Progenitor cell of endocrine pancreas (in vitro differentiated cells): ENCODE data around the gene PALLD. TPM values are rescaled to one million over a fixed set of nuclear protein-coding genes. Genes with fewer than 3 reads are reported as not detected.

Experiments used
- DNase-seq: peaks from one replicate; pipeline ENCODE4 v3.0.0; 2021; ENCODE audit warnings: low spot score; ENCODE audit not compliant: unreplicated experiment
- H3K27ac Mint-ChIP-seq: 2 replicates; pipeline ENCODE4 v1.8.0; 2021; ENCODE audit warnings: mild to moderate bottlenecking, moderate library complexity, mixed read lengths
- H3K27me3 Mint-ChIP-seq: 2 replicates; pipeline ENCODE4 v1.8.0; 2021; ENCODE audit warnings: mixed read lengths
- H3K36me3 Mint-ChIP-seq: 2 replicates; pipeline ENCODE4 v1.8.0; 2022; ENCODE audit warnings: mixed read lengths; ENCODE audit not compliant: insufficient read depth
- H3K4me1 Mint-ChIP-seq: 2 replicates; pipeline ENCODE4 v1.8.0; 2021; ENCODE audit warnings: low read depth, mixed read lengths
- H3K4me3 Mint-ChIP-seq: 2 replicates; pipeline ENCODE4 v1.8.0; 2021; ENCODE audit warnings: low read depth, mild to moderate bottlenecking, moderate library complexity, mixed read lengths
- H3K9me3 Mint-ChIP-seq: 2 replicates; pipeline ENCODE4 v1.8.0; 2021; ENCODE audit warnings: low read depth, mixed read lengths
- CTCF ChIP-seq: fragments of 200-600 bp; sonication (generic); IDR thresholded peaks from one replicate; pipeline ENCODE4 v1.5.0; 2021; ENCODE audit warnings: antibody characterized with exemption, mild to moderate bottlenecking; ENCODE audit not compliant: unreplicated experiment
- total RNA-seq: library from RNA; stranded (reverse); gene quantifications from 2 replicates; pipeline ENCODE4 v1.2.1, GENCODE V29; 2021

The PALLD gene
- total RNA-seq, 1 donor from 2014 or later, result 43.2 TPM

DNA sequence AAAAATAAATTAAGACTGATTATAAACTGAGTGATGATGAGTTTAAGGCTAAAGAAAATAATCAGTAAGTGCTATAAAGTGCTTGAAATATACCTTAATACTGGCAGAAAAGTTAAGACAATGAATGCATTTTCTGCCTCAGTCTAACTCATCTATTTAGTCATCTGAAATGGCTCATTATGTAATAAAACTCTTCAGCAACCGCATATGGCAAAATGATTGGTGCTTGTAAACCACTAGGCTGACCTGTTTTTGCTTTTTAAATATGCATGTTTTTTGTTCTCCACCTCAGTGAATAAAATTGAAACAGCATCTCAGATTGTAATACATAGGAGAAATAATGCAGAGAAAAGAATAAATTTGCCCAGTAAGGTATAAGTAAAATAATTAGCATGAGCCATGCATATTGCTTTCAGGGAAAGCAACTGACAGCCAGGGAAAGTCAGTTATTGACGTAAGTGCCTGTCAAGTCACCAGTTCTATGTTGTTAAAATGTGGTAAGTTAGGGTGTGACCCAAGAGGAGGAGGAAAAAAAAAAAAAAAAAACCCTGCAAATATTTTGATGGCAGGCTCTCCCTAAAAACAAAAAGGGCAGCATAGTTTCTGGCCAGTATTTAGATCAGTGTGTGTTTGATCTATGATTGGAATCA, 167.5 kb downstream of the PALLD start:
- TF ChIP-seq CTCF, result no peak
- Mint-ChIP-seq H3K27ac (no peak overlapping the region), H3K4me1 (peaks cover 5% of the 10 kb centered on the region), H3K27me3 (no peaks in the 10 kb centered on the region), H3K36me3 (no peaks in the 10 kb centered on the region), H3K4me3 (no peak overlapping the region), H3K9me3 (no peaks in the 10 kb centered on the region)
- DNase-seq, result no peak

GRCh38 chr4:168666531-168666930, 169.7 kb downstream of the PALLD start:
- H3K4me3 Mint-ChIP-seq, result no peak overlapping the region
- H3K4me1 Mint-ChIP-seq, result peaks cover 5% of the 10 kb centered on the region
- H3K36me3 Mint-ChIP-seq, result no peaks in the 10 kb centered on the region
- no peaks in the 10 kb centered on the region for H3K27me3 Mint-ChIP-seq
- no peak for DNase-seq
- H3K9me3 Mint-ChIP-seq, result no peaks in the 10 kb centered on the region
- no peak overlapping the region for H3K27ac Mint-ChIP-seq
- TF ChIP-seq CTCF, result no peak

DNA sequence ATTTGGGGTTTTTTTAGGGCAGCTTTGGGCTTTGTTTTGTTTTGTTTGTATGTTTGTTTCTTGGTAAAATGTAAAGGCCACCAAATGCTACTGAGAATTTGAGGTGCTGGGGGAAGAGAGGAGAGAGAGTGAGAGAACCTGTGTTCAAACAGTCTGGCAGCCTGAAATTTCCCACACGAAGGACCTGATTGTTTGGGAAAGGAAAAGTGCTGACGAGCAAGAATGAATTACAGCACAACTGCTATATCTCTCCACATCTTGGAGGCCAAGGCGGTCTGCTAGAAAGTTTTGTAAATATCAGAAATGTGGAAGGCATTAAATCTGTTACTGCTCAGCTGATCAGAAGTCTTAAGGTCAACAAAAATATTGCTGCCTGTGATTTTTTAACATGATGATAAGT, 170.5 kb downstream of the PALLD start:
- Mint-ChIP-seq H3K4me1 (peaks cover 5% of the 10 kb centered on the region), H3K27ac (no peak overlapping the region), H3K9me3 (no peaks in the 10 kb centered on the region), H3K4me3 (no peak overlapping the region), H3K27me3 (no peaks in the 10 kb centered on the region), H3K36me3 (no peaks in the 10 kb centered on the region)
- no peak for TF ChIP-seq CTCF
- no peak for DNase-seq

DNA sequence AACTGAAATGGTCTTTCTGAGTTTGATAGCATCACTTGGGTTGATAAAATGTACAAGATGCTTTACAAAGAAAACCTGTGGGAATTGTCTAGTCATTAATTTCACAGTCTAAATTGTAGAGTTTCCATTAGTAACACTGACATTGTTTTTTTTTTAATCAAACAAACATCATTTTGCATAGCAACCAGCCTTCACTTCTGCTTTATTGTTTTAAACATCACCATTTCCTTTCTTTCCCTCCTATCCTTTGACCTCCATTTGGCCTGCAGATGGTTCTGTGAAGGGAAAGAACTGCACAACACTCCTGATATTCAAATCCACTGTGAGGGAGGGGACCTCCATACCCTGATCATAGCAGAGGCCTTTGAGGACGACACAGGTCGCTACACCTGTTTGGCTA, 171.1 kb downstream of the PALLD start:
- no peak overlapping the region for H3K27ac Mint-ChIP-seq
- TF ChIP-seq CTCF, result no peak
- no peaks in the 10 kb centered on the region for H3K9me3 Mint-ChIP-seq
- H3K27me3 Mint-ChIP-seq, result no peaks in the 10 kb centered on the region
- no peak overlapping the region for H3K4me3 Mint-ChIP-seq
- DNase-seq, result no peak
- no peaks in the 10 kb centered on the region for H3K36me3 Mint-ChIP-seq
- H3K4me1 Mint-ChIP-seq, result peaks cover 5% of the 10 kb centered on the region

- H3K4me3 Mint-ChIP-seq, result no peak overlapping the region
- no peak for DNase-seq
- no peaks in the 10 kb centered on the region for H3K27me3 Mint-ChIP-seq
- peaks cover 4% of the 10 kb centered on the region for H3K4me1 Mint-ChIP-seq
- no peaks in the 10 kb centered on the region for H3K36me3 Mint-ChIP-seq
- no peak for TF ChIP-seq CTCF
- no peaks in the 10 kb centered on the region for H3K9me3 Mint-ChIP-seq
- no peak overlapping the region for H3K27ac Mint-ChIP-seq
Measured at GRCh38 chr4:168673476-168673875, 176.6 kb downstream of the PALLD start.
